Stimulated activated CD4-positive, alpha-beta T cell treated with anti-CD3 and anti-CD28 coated beads, Interleukin-4, amount 100 ng/mL, for 48 hours (primary cell): ENCODE measurements around the gene CDS2.

Experiments
- DNase-seq, 2 donors: peaks; one replicate each; pipeline ENCODE4 v3.0.0-alpha.2; 2020; ENCODE audit warnings: low read depth in 2 of 2

The CDS2 gene

GRCh38 chr20:5153612-5154542 lies 27.1 kb downstream of the CDS2 start:
- DNase-seq: no peak

- DNase-seq: no peak
These were observed 27.7 kb downstream of the CDS2 start for GRCh38 chr20:5154543-5154925.

GRCh38 chr20:5155404-5155803 lies 28.6 kb downstream of the CDS2 start:
- no peak for DNase-seq

GRCh38 chr20:5156675-5157448 lies 30.1 kb downstream of the CDS2 start:
- DNase-seq: no peak

- no peak for DNase-seq
These were observed 33.1 kb downstream of the CDS2 start for GRCh38 chr20:5159928-5160327.

- no peak for DNase-seq
These were observed 34.1 kb downstream of the CDS2 start for GRCh38 chr20:5160882-5161281.

- no peak for DNase-seq
These were observed 34.8 kb downstream of the CDS2 start for GRCh38 chr20:5161536-5162164.

GRCh38 chr20:5164645-5165625 lies 38.1 kb downstream of the CDS2 start:
- DNase-seq: no peak

GRCh38 chr20:5168651-5169396 lies 42.0 kb downstream of the CDS2 start:
- DNase-seq: no peak

- no peak for DNase-seq
These were observed 43.5 kb downstream of the CDS2 start for GRCh38 chr20:5170341-5170740.

GRCh38 chr20:5171064-5171789 lies 44.4 kb downstream of the CDS2 start:
- no peak for DNase-seq

GRCh38 chr20:5171790-5172164 lies 45.0 kb downstream of the CDS2 start:
- DNase-seq: no peak

- DNase-seq: no peak
These were observed 45.4 kb downstream of the CDS2 start for GRCh38 chr20:5172167-5172601.

GRCh38 chr20:5172903-5173463 lies 46.2 kb downstream of the CDS2 start:
- no peak for DNase-seq

- DNase-seq: no peak
These were observed 46.9 kb downstream of the CDS2 start for GRCh38 chr20:5173751-5174150.

- DNase-seq: no peak
These were observed 50.3 kb downstream of the CDS2 start for GRCh38 chr20:5177071-5177470.

GRCh38 chr20:5178046-5178445 lies 51.2 kb downstream of the CDS2 start:
- no peak for DNase-seq

- no peak for DNase-seq
These were observed 53.6 kb downstream of the CDS2 start for GRCh38 chr20:5180421-5180820.

- no peak for DNase-seq
These were observed 54.1 kb downstream of the CDS2 start for GRCh38 chr20:5180933-5181332.
